Right forelimb (tissue), 1 donor: ENCODE results near the gene PTPN3.

Experiments
- DNase-seq: peaks from one replicate; pipeline ENCODE4 v3.0.0-alpha.2; 2018

PTPN3 gene

DNA sequence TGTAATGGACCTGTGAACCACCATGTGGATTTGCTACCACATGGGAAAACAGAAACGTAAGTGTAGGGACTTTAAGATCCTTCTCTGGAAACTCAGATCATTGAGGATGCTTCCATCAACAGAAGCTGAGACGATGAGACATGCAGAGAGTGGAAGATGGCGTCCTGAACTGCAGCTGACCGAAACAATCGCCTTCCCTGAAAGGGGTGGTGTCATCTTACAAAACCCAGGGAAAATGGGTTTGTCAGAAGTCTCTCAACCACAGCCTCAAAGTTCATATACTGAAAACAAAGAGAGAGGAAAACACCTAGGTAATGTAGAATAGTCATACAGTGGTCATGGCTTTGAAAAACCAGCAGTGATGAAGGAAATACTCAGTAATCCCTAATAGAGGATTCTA, 6.6 kb upstream of the PTPN3 start:
- no peak for DNase-seq

DNA sequence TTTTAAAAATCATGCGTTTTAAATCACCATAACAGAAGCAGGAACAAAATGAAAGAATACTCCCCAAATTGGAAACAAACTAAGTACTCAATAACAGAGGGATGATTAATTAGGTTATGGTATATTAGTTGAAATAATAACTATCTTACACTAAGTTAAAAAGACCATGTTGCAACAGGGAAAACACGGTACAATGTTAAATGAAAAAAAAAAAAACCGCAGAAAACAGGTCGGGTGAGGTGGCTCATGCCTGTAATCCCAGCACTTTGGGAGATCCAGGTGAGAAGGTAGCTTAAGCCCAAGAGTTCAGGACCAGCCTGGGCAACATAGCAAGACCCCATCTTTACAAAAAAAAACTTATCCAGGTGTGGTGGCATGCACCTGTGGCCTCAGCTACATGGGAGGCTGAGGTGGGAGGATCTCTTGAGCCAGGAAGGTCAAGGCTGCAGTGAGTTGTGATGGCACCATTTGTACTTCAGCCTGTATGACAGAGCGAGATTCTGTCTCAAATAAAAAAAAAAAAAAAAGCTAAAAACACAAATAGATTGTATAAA, 2.4 kb upstream of the PTPN3 start:
- no peak for DNase-seq

DNA sequence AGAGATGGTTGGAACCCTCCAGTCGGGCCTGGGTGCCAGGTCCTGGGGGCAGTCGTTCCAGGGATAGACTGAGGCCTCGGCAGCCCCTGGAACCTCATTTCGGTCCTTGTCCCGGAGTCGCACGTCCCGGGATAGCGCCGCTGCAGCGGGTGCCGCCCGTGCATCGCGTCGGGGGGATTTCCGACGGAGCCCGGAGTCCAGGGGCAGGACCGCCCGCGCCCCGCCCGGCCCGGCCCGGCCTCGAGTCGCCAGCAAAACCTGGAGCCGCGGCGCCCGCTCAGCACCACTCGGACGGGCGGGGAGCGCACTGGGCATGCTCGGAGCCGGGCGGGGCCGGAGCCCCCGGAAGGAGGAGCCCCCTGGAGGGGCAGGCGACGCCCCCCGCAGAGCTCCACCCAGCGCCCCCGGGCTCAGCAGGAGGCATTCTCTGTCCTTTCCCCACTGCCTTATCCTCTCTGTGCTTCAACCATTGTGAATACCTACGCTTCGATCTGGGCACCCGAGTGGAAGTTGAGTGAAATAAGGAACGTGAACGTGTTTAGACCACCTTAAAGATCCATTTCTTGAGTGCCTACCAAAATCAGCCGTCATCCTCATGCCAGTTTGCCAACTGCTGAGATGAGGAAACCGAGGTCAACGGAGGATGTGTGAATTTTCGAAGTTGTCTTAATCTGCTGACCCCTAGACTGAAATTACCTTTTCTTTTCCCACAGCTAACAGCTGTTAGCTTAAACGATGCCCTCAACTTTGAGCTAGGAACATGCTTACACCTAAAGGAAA, 1.7 kb upstream of the PTPN3 start:
- peak; percentile 66 for DNase-seq

DNA sequence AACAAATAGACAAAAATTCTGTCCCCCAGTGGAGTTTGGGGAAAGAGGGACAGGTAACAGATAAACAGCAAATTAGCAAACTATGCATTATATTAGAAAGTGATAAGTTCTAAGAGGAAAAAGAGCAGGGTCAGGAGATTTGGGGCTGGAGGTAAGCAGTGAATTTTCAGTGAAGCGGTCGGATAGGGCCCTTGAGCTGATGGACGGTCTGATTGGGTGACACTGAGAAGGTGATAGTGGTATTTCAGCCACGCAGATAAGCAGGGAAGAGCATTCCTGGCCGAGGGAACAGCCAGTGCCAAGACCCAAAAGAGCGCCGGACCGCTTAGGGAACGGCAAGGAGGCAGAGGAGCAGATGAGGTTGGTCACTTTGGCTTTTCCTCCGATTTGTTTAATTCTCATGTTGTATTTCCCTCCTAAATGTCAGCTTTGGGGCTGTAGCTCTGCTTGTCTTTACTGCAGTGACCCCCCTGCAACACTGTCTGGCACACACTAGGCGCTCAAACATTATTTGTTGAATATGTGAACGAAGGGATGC, 1.1 kb upstream of the PTPN3 start:
- no peak for DNase-seq

DNA sequence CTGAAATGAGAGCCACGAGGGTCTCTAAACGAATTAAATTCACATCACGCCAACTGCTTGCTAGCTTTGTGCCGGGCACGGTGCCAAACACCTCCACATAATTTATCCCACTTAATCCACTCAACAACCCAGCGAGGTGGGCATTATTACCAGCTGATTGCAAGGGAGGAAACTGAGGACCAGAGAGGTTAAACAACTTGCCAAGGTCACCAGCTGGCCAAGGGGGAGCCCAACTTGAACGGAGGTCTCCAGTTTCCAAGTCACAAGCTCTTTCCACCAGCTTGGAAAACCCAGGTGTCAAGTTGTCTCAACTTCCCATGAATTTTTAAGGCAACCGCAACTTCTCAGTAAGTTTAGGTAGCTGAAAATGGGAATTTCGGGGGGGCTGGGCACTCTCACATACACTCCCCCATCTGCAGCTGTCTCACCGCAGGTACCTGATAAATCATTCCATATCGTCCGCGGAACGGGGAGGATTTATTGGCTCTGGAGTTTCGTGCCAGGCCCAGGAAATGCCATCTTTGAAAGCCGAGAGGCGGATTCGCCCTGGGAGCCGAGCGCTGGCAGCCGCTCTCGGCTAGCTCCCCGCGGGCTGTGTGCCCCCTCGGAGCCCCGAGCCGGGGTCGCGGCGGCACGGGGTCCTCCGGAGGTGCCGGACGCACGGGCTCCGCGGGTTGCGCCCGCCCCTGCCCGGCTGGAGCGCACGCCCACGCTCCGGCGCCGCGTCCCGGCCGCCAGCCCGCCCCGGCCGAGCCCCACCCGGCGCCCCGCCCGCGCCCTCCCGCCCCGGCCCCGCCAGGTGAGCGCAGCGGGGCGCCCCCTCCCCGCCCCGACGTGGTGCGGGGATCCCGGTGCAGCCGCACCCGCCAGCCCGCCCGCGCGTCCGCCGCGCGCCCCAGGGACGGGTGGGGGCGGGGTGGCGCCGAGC, 617 bp downstream of the PTPN3 start:
- DNase-seq: peak; percentile 63

DNA sequence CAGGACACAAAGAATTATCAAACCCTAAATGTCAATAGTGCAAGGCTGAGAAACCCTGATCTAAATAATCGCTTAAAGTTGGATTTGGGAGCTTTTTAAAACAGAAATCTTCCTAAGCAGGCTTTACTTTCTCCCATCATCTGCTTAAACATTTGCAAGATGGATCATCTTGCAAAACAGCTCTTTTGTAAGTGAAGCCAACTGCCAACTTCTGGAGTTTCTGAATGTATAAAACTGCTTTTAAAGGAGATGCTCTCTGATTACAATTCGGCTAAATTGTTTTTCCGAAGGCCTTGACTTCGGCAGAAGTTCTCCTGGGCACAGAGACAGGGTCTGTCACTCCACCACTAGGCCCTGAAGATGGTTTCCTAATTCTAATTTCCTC, 1.3 kb downstream of the PTPN3 start:
- DNase-seq: no peak

DNA sequence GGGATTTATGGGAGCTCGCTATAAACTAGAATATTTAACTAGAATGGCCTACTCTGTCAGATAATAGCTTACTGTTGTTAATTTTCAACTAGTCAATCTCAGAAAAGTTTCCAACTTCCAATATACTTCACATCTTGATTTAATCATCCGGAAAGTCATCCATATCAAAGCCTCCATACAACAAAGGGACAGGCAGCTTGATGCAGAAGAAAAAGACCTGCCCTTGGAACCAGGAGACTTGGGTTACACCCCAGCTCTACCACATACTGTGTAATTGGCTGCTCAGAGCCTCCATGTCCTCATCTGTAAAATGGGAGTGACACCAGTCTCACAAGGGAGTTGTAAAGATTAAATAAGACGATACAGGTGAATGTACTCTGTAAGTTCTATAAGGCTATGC, 1.9 kb downstream of the PTPN3 start:
- DNase-seq: no peak

DNA sequence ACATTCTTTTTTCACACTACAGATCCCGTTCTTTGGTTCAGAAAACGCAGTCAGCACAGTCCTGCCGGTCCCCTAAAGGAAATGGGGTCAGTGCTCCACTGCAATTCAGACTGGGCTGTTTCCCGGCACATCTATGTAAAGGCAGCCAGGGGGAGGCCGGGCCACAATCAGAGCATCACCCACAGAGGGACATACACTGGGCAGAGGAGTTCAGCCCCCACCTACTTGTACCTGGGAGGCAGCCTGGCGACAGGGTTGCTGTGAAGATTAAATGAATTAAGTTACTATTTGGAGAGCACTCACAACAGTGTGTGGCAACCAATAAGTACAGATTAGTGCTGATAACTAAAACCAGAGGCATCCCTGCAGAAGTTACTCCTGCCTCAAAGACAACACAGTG, 4.5 kb downstream of the PTPN3 start:
- DNase-seq: no peak

DNA sequence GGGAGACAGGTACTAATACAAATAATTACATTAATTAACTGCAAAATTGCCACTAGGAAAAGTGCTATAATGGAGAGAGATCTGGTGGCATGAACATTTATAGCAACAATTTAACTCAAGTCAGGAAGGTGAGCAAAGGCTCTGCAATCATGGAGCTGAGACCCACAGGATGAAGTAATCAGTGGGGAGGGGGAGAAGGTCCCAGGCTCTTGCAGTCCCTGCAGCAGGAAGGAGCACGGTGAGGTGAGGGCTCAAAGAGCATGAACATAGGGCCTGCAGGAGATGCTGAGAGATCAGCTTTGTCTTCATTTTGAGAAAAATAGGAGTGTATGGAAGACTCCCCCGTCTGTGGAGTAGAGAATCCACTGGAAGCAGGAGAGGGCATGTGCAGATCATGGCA, 6.5 kb downstream of the PTPN3 start:
- DNase-seq: no peak

DNA sequence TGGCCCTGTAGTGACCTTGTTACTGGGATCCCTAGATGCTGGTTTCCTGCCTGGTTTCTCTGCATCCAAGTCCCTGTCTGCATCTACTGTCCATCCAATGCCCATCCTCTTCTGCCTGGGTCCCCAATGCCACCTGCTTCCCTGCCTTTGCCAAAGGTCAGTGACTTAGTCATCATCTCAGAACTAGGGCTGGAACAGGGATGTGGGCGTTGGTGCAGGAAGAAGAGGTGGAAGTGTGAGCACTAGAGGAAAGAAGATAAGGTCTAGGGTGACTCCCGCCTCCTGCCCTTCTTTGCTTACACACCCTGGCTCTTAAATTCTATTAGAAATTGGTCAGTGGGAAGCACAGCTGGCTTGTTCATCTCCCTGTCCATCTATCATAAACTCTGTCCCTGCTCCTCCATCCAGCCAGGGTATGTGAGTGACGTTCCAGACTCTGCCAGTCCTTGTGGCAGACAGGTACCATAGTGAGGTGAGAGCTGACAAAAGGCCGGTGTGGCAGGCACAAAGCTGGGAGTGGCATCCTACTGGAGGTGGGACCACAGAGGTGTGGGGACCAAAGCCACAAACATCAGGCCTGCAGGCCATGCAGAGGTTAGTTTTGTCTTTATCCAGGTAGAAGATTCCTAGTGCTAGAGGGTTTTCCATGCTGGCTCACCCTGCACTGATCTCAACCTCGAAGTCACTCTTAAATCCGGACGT, 9.2 kb downstream of the PTPN3 start:
- DNase-seq: no peak

DNA sequence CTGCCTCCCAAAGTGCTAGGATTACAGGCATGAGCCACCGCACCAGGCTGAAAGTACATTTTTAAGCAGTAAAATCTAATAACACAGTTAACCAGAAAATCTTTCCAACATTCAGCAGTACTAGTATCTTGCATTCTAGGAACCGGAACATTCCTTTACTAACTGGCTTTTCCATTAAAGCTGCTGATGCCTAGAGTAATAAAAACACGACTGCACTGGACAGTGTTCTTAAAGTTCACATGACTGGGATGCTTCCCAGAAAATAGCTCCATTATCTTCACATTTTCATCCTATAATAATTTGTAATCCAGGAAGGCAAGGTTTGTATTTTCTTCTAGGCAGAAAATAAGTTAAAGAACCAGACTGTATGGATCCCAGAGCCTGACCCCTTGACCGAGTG, 9.8 kb downstream of the PTPN3 start:
- no peak for DNase-seq

DNA sequence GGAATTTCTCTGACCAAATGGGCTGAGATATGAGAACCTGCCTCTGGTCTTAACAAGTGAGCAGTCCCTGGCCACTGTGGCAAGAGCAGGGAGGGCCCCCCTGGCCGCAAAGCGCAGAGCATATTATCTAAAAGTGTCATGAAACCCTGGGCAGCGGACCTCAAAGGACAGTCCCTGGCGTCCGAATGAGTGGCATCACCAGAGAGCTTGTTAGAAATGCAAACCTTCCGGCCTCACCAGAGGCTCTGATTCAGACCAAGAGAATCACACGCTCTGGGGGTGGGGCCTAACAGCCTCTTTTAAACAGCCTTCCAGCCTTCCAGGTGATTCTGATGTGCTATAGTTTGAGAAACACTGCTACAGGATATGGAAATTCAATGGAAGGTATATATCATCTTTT, 10.9 kb downstream of the PTPN3 start:
- no peak for DNase-seq

DNA sequence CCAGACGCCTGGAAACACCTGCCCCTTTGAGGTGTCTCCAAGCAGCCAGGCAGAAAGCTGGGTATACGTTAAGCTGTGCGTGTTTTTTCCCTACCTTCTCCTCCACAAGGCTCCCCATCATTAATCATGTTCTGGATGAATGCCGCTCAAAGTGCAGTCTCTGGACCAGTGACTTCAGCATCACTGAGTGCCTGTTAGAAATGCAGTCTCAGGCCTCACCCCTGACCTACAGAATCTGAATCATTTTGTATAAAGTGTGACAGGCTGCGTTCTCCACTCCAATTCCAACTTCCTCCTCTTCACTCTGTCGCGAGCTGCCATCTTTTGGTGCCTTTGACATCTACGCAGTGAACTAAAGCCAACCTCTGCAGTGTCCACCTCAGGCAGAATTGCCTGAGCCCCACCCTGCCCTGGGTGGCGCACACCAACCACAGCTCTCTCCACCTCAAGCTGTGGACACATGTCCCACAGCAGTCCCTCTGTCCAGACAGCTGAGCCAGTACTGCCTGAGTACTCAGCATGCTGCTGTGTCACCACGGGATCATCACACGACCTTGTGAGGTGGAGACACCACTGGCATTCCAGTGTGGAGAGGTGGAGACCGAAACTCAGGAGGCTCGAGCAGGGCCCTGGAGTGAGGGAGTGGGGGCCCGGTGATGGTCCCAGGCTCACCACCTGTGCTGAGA, 14.2 kb downstream of the PTPN3 start:
- DNase-seq: no peak

DNA sequence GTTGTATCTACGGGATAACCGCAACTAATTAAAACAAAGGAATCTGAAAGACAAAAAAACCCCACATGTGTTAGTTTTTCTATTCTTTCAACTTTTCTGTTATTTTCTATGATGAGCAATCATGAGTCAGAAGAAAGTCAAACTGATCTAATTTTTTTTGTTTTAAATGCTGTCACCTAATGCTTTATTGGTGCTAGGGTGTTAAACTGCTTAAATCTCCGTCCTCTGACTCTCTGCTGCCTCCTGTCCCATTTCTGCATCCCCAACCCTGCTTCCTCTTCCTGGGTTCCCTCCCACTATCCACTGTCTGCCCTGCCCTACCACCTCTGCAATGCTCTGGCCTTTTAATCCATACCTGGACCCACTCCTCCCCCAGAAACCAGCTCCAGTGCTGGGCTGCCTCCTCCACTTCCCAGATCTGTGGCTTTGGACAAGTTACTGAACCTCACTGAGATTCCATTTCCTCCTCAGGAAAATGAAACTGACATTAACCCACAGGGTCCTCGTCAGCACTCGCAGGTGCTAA, 15.7 kb downstream of the PTPN3 start:
- no peak for DNase-seq

DNA sequence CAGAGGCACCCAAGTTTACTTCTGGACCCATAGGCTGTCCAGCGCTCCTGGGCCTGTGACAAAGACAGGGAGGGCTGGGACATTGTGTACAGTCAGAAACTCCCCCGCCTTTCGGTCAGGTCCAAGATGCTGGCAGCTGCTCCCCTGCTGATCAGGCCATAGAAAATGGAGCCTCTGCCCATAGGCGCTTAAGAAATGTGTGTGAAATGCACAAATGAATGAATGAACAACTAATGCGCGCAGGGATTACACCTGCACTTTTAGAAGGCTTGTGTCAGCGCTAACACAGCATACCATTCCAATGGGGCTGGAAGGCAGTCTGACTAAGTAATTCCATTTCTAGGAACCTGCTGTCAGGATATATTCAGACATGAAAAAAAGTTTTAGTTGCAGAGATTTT, 16.3 kb downstream of the PTPN3 start:
- no peak for DNase-seq

DNA sequence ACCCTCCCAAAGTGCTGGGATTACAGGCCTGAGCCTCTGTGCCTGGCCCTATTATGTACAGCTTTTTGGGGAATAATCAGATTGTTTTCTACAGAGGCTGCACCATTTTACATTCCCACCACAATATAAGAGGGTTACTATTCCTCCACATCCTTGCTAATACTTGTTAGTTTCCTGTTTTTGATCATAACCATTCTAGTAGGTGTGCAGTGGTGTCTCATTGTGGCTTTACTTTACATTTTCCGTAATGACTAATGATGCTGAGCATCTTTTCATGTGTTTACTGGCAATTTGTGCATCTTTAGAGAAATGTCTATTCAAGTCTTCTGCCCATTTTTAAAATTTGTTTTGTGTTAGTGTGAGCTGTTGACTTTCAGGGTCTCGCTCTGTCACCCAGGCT, 18.3 kb downstream of the PTPN3 start:
- DNase-seq: no peak

DNA sequence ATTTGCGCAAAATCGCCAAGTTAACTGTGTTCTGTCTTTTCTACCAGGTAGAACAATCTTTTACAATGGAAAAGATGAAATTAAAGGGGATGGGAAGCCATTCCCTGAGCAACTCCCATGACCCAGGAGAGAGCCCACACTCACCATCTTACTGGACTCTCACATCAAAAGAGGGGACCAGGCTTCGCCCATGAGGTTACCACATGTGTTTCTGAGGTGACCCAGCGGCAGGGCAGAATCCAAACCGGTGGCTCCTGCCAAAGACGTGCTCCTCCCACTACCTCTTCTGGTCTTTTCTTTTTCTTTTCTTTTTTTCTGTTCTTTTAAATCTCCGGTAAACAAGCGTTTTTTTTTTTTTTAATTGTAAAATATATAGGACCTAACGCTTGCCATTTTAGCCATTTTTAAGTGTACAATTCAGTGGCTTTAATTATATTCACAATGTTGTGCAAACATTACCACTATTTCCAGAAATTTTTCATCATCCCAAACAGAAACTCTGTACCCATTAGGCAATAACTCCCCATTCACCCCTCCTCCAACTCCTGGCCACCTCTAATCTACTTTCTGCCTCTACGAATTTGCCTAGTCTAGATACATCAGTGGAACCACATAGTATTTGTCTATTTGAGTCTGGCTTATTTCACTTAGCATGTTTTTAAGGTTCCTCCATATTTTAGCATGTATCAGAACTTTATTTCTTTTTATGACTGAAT, 19.3 kb downstream of the PTPN3 start:
- DNase-seq: no peak

DNA sequence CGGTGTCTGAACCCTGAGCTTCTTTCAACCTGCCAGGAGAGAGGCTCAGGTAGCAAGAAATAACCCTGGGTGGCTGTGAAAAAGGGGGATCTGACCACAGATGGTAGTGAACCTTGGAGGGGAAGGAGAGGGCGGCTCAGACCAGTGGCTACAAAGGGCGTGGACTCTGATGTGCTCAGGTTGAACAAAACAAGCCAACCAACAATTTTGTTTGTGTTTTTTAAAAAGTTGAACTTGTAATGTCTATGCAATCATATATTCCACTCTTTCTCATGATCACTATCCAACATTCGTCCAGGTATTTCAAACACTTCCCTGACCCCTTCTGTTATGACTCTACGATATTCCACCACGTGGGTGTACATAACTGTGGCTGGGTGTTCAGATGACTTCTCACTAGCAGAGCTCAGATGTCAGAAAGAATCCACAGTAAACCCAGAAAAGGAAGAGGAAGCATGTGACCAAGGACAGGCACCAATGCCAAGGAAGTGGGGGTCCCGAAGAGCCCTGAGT, 20.0 kb downstream of the PTPN3 start:
- DNase-seq: no peak

DNA sequence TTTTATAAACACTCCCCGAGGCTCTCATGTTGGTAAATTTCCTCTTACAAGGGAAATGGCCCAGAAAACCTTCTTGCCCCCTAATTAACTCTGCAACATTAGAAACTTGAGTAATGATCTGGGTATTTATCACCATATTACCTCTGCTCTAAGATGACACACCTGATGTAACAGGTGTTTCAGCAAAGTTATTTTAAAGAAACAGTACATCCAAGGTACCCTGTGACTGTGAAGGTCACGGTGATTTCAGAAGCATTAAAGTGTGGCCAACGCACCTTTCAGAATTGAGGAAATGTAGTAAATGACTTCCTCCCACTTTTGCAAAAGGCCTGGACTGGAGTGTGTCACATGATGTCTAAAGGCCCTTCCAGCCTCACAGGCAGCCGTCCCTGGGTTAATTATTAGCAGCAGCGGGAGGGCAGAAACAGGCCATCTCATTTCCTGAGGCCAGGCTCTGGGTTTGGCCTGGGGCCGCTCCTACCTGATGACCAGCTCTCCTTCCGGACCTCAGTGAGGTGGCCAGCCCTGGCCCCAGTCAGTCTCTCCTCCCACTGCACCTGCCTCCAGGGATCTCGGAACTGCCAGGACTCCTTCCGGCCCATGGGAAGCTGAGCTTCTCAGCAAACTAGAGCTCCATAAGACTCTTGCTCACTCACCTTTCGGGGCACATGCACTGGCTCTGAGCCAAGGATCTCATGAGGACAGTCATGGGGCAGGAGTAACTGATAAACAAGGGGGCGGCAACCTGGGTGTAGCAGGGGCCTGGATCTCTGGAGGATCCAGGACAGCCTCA, 20.7 kb downstream of the PTPN3 start:
- no peak for DNase-seq

DNA sequence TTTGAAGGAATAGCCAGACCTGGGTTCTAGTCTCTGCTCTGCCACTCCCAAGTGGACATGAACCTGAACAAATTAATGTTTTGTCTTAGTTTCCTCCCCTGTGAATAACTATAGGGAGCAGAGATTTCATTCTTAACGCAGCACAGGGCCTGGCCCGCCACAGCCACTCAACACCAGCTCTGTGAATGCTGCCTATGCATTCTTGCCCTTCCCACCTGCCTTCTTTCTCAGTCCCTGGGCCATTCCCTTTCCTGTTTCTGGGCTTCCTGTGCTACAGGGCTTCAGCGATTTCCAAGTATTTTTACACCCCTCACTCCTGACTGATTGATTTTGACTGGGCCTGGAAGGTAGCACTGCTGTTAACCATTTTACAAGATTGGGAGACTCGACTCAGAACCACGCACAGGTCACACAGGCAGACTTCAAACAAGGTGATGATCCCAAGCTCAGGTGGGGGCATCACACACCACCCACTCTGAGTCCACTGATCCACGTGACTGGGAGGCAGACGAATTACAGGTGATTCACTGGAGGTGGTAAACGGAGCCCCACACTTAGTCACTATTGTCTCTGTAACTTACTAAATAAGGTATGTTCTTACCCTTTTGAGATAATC, 21.4 kb downstream of the PTPN3 start:
- DNase-seq: no peak
